Measurements from ENCODE around the gene TYR.

GRCh38 chr11:89176938-89177337 is 737 bp upstream of the TYR start:
- TF ChIP-seq, protein P1, sequence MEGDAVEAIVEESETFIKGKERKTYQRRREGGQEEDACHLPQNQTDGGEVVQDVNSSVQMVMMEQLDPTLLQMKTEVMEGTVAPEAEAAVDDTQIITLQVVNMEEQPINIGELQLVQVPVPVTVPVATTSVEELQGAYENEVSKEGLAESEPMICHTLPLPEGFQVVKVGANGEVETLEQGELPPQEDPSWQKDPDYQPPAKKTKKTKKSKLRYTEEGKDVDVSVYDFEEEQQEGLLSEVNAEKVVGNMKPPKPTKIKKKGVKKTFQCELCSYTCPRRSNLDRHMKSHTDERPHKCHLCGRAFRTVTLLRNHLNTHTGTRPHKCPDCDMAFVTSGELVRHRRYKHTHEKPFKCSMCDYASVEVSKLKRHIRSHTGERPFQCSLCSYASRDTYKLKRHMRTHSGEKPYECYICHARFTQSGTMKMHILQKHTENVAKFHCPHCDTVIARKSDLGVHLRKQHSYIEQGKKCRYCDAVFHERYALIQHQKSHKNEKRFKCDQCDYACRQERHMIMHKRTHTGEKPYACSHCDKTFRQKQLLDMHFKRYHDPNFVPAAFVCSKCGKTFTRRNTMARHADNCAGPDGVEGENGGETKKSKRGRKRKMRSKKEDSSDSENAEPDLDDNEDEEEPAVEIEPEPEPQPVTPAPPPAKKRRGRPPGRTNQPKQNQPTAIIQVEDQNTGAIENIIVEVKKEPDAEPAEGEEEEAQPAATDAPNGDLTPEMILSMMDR (IDR thresholded peaks at IDR 0.05; ENCODE audit: insufficient read depth, low read length, poor library complexity, severe bottlenecking), result no peak
- no peak for TF ChIP-seq EZH2phosphoT487 (conservative IDR thresholded peaks at IDR 0.05; ENCODE audit: low read length)
